Measurements from ENCODE around the gene PRRX2. TPM values are rescaled to one million over a fixed set of nuclear protein-coding genes. Genes with fewer than 3 reads are reported as not detected.

The PRRX2 gene
- total and polyA plus RNA-seq, 9 of the 15 experiments (the other 6 are each of a cell fraction or from before 2014, with no cell fraction given): 0.21 TPM; not detected in 8

- TF ChIP-seq ZFP1 (CRISPR knock-in tag; IDR thresholded peaks at IDR 0.05) (no peak), SIN3A (IDR thresholded peaks at IDR 0.05; ENCODE audit: borderline replicate concordance in 2 of 2, control insufficient read depth in 1 of 2, low read depth in 2 of 2, low read length in 2 of 2) (peak; percentile 80 to 83; a peak in 2 of 4 replicates), MCM3 (IDR thresholded peaks at IDR 0.05) (no peak), MYBL2 (IDR thresholded peaks at IDR 0.05; ENCODE audit: low read depth) (no peak), MYBL2 (CRISPR knock-in tag; IDR thresholded peaks at IDR 0.05; ENCODE audit: borderline replicate concordance) (no peak), NCOR1 (IDR thresholded peaks at IDR 0.05) (no peak), ZNF12 (CRISPR knock-in tag; IDR thresholded peaks at IDR 0.05) (0 out of 2 replicates have a peak, but pooled peaks have one; percentile 1), ATF1 (CRISPR knock-in tag; IDR thresholded peaks at IDR 0.05) (no peak; the same call in 1 of the 2 replicates), ATF1 (tag; IDR thresholded peaks at IDR 0.05) (peak; percentile 87), CHCHD3 (CRISPR knock-in tag; IDR thresholded peaks at IDR 0.05) (no peak), CREB3 (tag; conservative IDR thresholded peaks at IDR 0.05; ENCODE audit: low read depth) (no peak), GATAD2B (IDR thresholded peaks at IDR 0.05; ENCODE audit: borderline replicate concordance) (peak; percentile 88), HMGN3 (IDR thresholded peaks at IDR 0.05; ENCODE audit: borderline replicate concordance, extremely low read depth, insufficient read length, low read depth, low read length) (peak; percentile 89), MXI1 (IDR thresholded peaks at IDR 0.05; ENCODE audit: low read depth, low read length) (0 out of 2 replicates have a peak, but pooled peaks have one; percentile 38), ZNF561 (CRISPR knock-in tag; conservative IDR thresholded peaks at IDR 0.05) (no peak), ZNF197 (CRISPR knock-in tag; IDR thresholded peaks at IDR 0.05; ENCODE audit: low read depth) (no peak), HDAC6 (IDR thresholded peaks at IDR 0.05; ENCODE audit: low read depth, low read length) (no peak), ZNF354B (CRISPR knock-in tag; IDR thresholded peaks at IDR 0.05) (no peak), ZNF384 (IDR thresholded peaks at IDR 0.05; ENCODE audit: low read depth, low read length) (peak; percentile 20; the same call in 1 of the 2 replicates)
- TF ChIP-seq, protein P1, sequence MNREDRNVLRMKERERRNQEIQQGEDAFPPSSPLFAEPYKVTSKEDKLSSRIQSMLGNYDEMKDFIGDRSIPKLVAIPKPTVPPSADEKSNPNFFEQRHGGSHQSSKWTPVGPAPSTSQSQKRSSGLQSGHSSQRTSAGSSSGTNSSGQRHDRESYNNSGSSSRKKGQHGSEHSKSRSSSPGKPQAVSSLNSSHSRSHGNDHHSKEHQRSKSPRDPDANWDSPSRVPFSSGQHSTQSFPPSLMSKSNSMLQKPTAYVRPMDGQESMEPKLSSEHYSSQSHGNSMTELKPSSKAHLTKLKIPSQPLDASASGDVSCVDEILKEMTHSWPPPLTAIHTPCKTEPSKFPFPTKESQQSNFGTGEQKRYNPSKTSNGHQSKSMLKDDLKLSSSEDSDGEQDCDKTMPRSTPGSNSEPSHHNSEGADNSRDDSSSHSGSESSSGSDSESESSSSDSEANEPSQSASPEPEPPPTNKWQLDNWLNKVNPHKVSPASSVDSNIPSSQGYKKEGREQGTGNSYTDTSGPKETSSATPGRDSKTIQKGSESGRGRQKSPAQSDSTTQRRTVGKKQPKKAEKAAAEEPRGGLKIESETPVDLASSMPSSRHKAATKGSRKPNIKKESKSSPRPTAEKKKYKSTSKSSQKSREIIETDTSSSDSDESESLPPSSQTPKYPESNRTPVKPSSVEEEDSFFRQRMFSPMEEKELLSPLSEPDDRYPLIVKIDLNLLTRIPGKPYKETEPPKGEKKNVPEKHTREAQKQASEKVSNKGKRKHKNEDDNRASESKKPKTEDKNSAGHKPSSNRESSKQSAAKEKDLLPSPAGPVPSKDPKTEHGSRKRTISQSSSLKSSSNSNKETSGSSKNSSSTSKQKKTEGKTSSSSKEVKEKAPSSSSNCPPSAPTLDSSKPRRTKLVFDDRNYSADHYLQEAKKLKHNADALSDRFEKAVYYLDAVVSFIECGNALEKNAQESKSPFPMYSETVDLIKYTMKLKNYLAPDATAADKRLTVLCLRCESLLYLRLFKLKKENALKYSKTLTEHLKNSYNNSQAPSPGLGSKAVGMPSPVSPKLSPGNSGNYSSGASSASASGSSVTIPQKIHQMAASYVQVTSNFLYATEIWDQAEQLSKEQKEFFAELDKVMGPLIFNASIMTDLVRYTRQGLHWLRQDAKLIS (CRISPR knock-in tag; IDR thresholded peaks at IDR 0.05): peak; percentile 96
- TF ChIP-seq, protein P2, sequence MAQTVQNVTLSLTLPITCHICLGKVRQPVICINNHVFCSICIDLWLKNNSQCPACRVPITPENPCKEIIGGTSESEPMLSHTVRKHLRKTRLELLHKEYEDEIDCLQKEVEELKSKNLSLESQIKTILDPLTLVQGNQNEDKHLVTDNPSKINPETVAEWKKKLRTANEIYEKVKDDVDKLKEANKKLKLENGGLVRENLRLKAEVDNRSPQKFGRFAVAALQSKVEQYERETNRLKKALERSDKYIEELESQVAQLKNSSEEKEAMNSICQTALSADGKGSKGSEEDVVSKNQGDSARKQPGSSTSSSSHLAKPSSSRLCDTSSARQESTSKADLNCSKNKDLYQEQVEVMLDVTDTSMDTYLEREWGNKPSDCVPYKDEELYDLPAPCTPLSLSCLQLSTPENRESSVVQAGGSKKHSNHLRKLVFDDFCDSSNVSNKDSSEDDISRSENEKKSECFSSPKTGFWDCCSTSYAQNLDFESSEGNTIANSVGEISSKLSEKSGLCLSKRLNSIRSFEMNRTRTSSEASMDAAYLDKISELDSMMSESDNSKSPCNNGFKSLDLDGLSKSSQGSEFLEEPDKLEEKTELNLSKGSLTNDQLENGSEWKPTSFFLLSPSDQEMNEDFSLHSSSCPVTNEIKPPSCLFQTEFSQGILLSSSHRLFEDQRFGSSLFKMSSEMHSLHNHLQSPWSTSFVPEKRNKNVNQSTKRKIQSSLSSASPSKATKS (CRISPR knock-in tag; IDR thresholded peaks at IDR 0.05): no peak
Measured at GRCh38 chr9:129641750-129642585, 23.5 kb upstream of the PRRX2 start, which contains the start of gene ASB6 (continued).

Data from K562 (cell line).